ENCODE results near the gene OPRL1.

DNA sequence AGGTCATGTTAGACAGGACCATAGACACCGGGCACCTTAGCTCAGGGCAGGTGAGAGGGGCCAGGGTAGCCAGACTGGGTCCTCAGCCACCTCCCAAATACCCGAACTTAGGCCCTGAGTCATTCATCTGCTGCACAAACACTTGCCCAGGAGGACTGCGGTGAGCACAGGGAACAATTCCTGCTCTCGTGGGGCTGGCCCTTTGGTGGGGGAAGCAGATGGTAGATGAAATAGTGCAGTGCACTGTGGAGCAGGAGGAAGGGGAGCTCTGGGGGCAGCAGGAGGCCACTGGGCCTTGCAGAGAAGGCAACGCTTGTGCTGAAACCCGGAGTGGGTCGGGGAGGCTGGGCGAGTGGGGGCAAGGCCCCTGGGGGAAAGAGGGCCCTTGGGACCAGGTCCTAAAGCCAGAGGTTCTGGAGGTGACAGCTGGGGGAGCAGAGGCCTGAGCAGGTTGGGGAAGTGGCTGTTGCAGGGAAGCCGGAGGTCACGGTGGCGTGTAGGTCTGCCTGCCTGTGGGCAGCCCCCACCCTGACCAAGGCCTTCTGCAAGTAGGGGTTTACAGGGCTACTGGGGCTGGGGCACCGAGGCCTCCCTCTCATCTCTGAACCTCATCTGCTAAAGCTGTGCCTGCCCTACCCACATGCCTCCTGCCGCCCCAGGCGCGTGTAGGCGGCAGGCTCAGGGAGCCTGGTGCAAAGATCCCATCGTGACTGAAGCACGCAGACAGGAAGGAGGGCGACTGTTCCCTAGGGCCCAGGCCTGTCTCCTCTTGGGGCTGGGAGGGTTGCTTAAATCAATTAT lies 32.2 kb downstream of the OPRL1 start:
- TF ChIP-seq, protein P1, sequence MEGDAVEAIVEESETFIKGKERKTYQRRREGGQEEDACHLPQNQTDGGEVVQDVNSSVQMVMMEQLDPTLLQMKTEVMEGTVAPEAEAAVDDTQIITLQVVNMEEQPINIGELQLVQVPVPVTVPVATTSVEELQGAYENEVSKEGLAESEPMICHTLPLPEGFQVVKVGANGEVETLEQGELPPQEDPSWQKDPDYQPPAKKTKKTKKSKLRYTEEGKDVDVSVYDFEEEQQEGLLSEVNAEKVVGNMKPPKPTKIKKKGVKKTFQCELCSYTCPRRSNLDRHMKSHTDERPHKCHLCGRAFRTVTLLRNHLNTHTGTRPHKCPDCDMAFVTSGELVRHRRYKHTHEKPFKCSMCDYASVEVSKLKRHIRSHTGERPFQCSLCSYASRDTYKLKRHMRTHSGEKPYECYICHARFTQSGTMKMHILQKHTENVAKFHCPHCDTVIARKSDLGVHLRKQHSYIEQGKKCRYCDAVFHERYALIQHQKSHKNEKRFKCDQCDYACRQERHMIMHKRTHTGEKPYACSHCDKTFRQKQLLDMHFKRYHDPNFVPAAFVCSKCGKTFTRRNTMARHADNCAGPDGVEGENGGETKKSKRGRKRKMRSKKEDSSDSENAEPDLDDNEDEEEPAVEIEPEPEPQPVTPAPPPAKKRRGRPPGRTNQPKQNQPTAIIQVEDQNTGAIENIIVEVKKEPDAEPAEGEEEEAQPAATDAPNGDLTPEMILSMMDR (IDR thresholded peaks at IDR 0.05), result no peak
- TF ChIP-seq POLR2A (IDR thresholded peaks at IDR 0.05), result no peak

All from tibial nerve (tissue), 3 donors.